ENCODE data around the gene SYNC.

- no peak for TF ChIP-seq CTCF (IDR thresholded peaks at IDR 0.05; ENCODE audit: low read depth, low read length)
- no peak for TF ChIP-seq EZH2phosphoT487 (IDR thresholded peaks at IDR 0.05; ENCODE audit: low read depth)
These were observed 36.7 kb downstream of the SYNC start for GRCh38 chr1:32665915-32666314.

Measured in OCI-LY3 (cell line).